SK-N-SH (cell line): ENCODE data around the gene CNOT9.

Experiments
- CTCF ChIP-seq: fragments of 200-600 bp; sonication (generic); IDR thresholded peaks from 2 replicates; pipeline ENCODE4 v1.6.1; 2017; ENCODE audit warnings: antibody characterized with exemption, mild to moderate bottlenecking, moderate library complexity
- GABPA ChIP-seq: IDR thresholded peaks from 2 replicates; pipeline ENCODE4 v1.4.0; 2012; ENCODE audit warnings: low read depth, mild to moderate bottlenecking
- POLR2AphosphoS5 ChIP-seq: IDR thresholded peaks from 2 replicates; pipeline ENCODE4 v1.6.1; 2012; ENCODE audit warnings: low read depth, low read length
- SMC3 ChIP-seq: IDR thresholded peaks from 2 replicates; pipeline ENCODE4 v1.6.1; 2012; ENCODE audit warnings: low read depth, low read length, improper control_type of control experiment
- USF1 ChIP-seq: IDR thresholded peaks from 2 replicates; pipeline ENCODE4 v1.4.0; 2012; ENCODE audit warnings: low read depth, borderline replicate concordance

- TF ChIP-seq GABPA (no peak), SMC3 (no peak), CTCF (no peak), POLR2AphosphoS5 (no peak), USF1 (no peak)
Observed at GRCh38 chr2:218631837-218632236, 63.2 kb downstream of the CNOT9 start.
